NB4 (cell line): Measurements from ENCODE around the gene NFIA.

Source experiments
- POLR2A ChIP-seq: IDR thresholded peaks from 2 replicates; pipeline ENCODE4 v1.6.1; 2011; ENCODE audit warnings: mild to moderate bottlenecking; ENCODE audit not compliant: insufficient read length; ENCODE audit errors: extremely low read depth
- TF ChIP-seq, protein P1 (sequence below): IDR thresholded peaks from one replicate; pipeline ENCODE4 v1.5.1; 2012; ENCODE audit warnings: low read depth, low read length

DNA sequence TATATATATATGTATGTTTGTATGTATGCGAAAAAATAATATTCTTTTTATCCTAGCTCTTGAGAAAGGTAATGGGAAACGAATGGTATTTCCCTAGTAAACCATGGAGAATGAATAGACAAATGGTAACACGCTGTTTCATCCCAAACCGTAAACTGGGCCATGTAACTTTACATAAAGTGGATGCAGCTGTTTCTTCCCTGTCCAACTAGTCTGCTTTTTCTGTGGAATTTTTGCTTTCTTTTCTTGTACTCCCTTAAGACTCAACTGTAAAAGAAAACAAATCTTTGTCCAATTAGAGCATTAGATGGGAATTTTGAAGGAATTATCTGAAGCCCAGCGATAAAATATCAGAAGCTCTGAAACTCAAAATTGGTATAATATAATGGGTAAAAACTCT lies 198.1 kb downstream of the NFIA start:
- TF ChIP-seq, protein P1, sequence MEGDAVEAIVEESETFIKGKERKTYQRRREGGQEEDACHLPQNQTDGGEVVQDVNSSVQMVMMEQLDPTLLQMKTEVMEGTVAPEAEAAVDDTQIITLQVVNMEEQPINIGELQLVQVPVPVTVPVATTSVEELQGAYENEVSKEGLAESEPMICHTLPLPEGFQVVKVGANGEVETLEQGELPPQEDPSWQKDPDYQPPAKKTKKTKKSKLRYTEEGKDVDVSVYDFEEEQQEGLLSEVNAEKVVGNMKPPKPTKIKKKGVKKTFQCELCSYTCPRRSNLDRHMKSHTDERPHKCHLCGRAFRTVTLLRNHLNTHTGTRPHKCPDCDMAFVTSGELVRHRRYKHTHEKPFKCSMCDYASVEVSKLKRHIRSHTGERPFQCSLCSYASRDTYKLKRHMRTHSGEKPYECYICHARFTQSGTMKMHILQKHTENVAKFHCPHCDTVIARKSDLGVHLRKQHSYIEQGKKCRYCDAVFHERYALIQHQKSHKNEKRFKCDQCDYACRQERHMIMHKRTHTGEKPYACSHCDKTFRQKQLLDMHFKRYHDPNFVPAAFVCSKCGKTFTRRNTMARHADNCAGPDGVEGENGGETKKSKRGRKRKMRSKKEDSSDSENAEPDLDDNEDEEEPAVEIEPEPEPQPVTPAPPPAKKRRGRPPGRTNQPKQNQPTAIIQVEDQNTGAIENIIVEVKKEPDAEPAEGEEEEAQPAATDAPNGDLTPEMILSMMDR: no peak
- TF ChIP-seq POLR2A: no peak
